Measurements from ENCODE around the gene RPL35.

Gene RPL35

GRCh38 chr9:124875501-124875900 lies 13.7 kb upstream of the RPL35 start:
- DNase-seq, result no peak

- no peak for DNase-seq
Measured at GRCh38 chr9:124873664-124874063, 11.9 kb upstream of the RPL35 start.

- no peak for DNase-seq
Measured at GRCh38 chr9:124871156-124871561, 9.4 kb upstream of the RPL35 start.

- no peak for DNase-seq
Measured at GRCh38 chr9:124870723-124871122, 9.0 kb upstream of the RPL35 start.

GRCh38 chr9:124869986-124870560 lies 8.3 kb upstream of the RPL35 start:
- peak; percentile 72 to 84 (median 82) for DNase-seq

- DNase-seq, result peak in 2 of 4 experiments; percentile 17 to 29
Measured at GRCh38 chr9:124869466-124869985, 7.8 kb upstream of the RPL35 start.

GRCh38 chr9:124868511-124869465 lies 7.0 kb upstream of the RPL35 start:
- peak; percentile 80 to 84 (median 80) for DNase-seq

GRCh38 chr9:124863371-124863871 lies 1.7 kb upstream of the RPL35 start:
- DNase-seq, result no peak

- no peak for DNase-seq
Measured at GRCh38 chr9:124860582-124861341, 995 bp downstream of the RPL35 start.

- no peak for DNase-seq
Measured at GRCh38 chr9:124859803-124860581, 1.8 kb downstream of the RPL35 start.

- DNase-seq, result no peak
Measured at GRCh38 chr9:124858330-124859046, 3.3 kb downstream of the RPL35 start.

GRCh38 chr9:124857533-124858162 lies 4.1 kb downstream of the RPL35 start:
- no peak for DNase-seq

- no peak for DNase-seq
Measured at GRCh38 chr9:124855944-124856765, 5.6 kb downstream of the RPL35 start.

GRCh38 chr9:124855566-124855943 lies 6.2 kb downstream of the RPL35 start:
- no peak for DNase-seq

GRCh38 chr9:124854822-124855221 lies 6.9 kb downstream of the RPL35 start:
- no peak for DNase-seq

GRCh38 chr9:124854161-124854560 lies 7.6 kb downstream of the RPL35 start:
- DNase-seq, result no peak

GRCh38 chr9:124853605-124854143 lies 8.1 kb downstream of the RPL35 start:
- no peak for DNase-seq

- DNase-seq, result peak; percentile 50 to 65 (median 54)
Measured at GRCh38 chr9:124852829-124853531, 8.8 kb downstream of the RPL35 start, which contains the start of gene WDR38. Gene WDR38, plus strand, starts transcription at chr9:124853460. Its CDS starts 72 bp downstream, at chr9:124853532.
